ENCODE results near the gene SPTB. TPM values are rescaled to one million over a fixed set of nuclear protein-coding genes. Genes with fewer than 3 reads are reported as not detected.

The SPTB gene
- total and polyA plus RNA-seq, 10 of the 15 experiments (the other 5 are each of a cell fraction or from before 2014, with no cell fraction given) = under 0.01 to 0.04 (median 0.02) TPM; not detected in 4

- intact Hi-C loops (cut with micrococcal nuclease; ENCODE audit: unreplicated experiment) = no loop called here
- FAIRE-seq (no peak), DNase-seq (ENCODE audit: low read depth, low spot score) (no peak), ATAC-seq (peak; percentile 53)
- CTCF ChIA-PET = no interaction called here
- Histone ChIP-seq H3K27me3 (replicated peaks in 1 of 2; ENCODE audit: control insufficient read depth in 2 of 2, insufficient read depth in 2 of 2, low read length in 1 of 2) (no peaks in the 10 kb centered on the region), H3K4me3 (no peak overlapping the region), H3K4me1 (ENCODE audit: control insufficient read depth, insufficient read depth, low read length) (no peaks in the 10 kb centered on the region), H3K9ac (ENCODE audit: control insufficient read depth, insufficient read depth, low read length) (no peak overlapping the region), H3K9me3 (replicated peaks; ENCODE audit: control insufficient read depth, insufficient read depth, low read length) (no peaks in the 10 kb centered on the region), H2AFZ (ENCODE audit: control insufficient read depth, low read depth, low read length) (no peak overlapping the region), H3K36me3 (ENCODE audit: control insufficient read depth in 2 of 2, insufficient read depth in 2 of 2, low read length in 1 of 2) (no peaks in the 10 kb centered on the region), H4K20me1 (ENCODE audit: control insufficient read depth, insufficient read depth) (no peaks in the 10 kb centered on the region), H3K27ac (ENCODE audit: control insufficient read depth, insufficient read depth) (no peak overlapping the region), H3K79me2 (ENCODE audit: control insufficient read depth, insufficient read depth, low read length) (no peaks in the 10 kb centered on the region), H3K4me2 (ENCODE audit: control insufficient read depth, insufficient read depth) (no peak overlapping the region)
- in situ Hi-C loops (cut with MboI) = no loop called here
- no TSS peak for BruUV-seq (replicated peaks)
- SMC1A ChIA-PET (ENCODE audit: uncharacterized antibody, unreplicated experiment) = interaction anchor here (1.1 kb wide), 1 partner anchor 11 kb away, joined by 3 read pairs; no protein-coding TSS in a partner anchor
- no peak for TF ChIP-seq WRNIP1 (IDR thresholded peaks at IDR 0.05; ENCODE audit: borderline replicate concordance, low read depth, low read length)
- no peak for TF ChIP-seq YBX1 (IDR thresholded peaks at IDR 0.05)
- no peak for TF ChIP-seq CHD1 (IDR thresholded peaks at IDR 0.05; ENCODE audit: low read depth, low read length)
- no peak for TF ChIP-seq SREBF2 (IDR thresholded peaks at IDR 0.05; ENCODE audit: low read length)
- no peak for TF ChIP-seq RAD51 (IDR thresholded peaks at IDR 0.05)
- TF ChIP-seq NR2F1 (conservative IDR thresholded peaks at IDR 0.05) = no peak
- no peak for TF ChIP-seq JUNB (IDR thresholded peaks at IDR 0.05)
- RAD21 ChIA-PET (ENCODE audit: unreplicated experiment) = no interaction called here
- POLR2A ChIA-PET = no interaction called here
- WGBS (ENCODE audit: insufficient coverage, insufficient replicate concordance, low lambda C conversion rate, missing lambda C conversion rate) = 61% methylated on average over 7 of the region's 7 CpGs
Measured at GRCh38 chr14:64720131-64720576, 159.6 kb downstream of the SPTB start.

- ATAC-seq (no peak), DNase-seq (ENCODE audit: low read depth, low spot score) (no peak), FAIRE-seq (no peak)
- ChIA-PET POLR2A (no interaction called here), CTCF (no interaction called here), RAD21 (ENCODE audit: unreplicated experiment) (no interaction called here), SMC1A (ENCODE audit: uncharacterized antibody, unreplicated experiment) (interaction anchor here (1.1 kb wide), 1 partner anchor 10 kb away, joined by 3 read pairs; no protein-coding TSS in a partner anchor)
- no peak overlapping the region for H3K9ac ChIP-seq (ENCODE audit: control insufficient read depth, insufficient read depth, low read length)
- H3K27ac ChIP-seq (ENCODE audit: control insufficient read depth, insufficient read depth) = no peak overlapping the region
- no TSS peak for BruUV-seq (replicated peaks)
- H3K4me1 ChIP-seq (ENCODE audit: control insufficient read depth, insufficient read depth, low read length) = no peaks in the 10 kb centered on the region
- intact Hi-C loops (cut with micrococcal nuclease; ENCODE audit: unreplicated experiment) = no loop called here
- no peaks in the 10 kb centered on the region for H3K27me3 ChIP-seq (replicated peaks in 1 of 2; ENCODE audit: control insufficient read depth in 2 of 2, insufficient read depth in 2 of 2, low read length in 1 of 2)
- no peaks in the 10 kb centered on the region for H4K20me1 ChIP-seq (ENCODE audit: control insufficient read depth, insufficient read depth)
- H2AFZ ChIP-seq (ENCODE audit: control insufficient read depth, low read depth, low read length) = no peak overlapping the region
- H3K4me2 ChIP-seq (ENCODE audit: control insufficient read depth, insufficient read depth) = no peak overlapping the region
- no peaks in the 10 kb centered on the region; the same call in 1 of the 3 replicates for H3K9me3 ChIP-seq (replicated peaks; ENCODE audit: control insufficient read depth, insufficient read depth, low read length)
- no peaks in the 10 kb centered on the region for H3K79me2 ChIP-seq (ENCODE audit: control insufficient read depth, insufficient read depth, low read length)
- H3K4me3 ChIP-seq = no peak overlapping the region
- TF ChIP-seq MEF2B (IDR thresholded peaks at IDR 0.05; ENCODE audit: partially characterized antibody, poor library complexity, severe bottlenecking) = no peak
- no peak for TF ChIP-seq ZBED1 (IDR thresholded peaks at IDR 0.05; ENCODE audit: borderline replicate concordance)
- TF ChIP-seq, protein P1, sequence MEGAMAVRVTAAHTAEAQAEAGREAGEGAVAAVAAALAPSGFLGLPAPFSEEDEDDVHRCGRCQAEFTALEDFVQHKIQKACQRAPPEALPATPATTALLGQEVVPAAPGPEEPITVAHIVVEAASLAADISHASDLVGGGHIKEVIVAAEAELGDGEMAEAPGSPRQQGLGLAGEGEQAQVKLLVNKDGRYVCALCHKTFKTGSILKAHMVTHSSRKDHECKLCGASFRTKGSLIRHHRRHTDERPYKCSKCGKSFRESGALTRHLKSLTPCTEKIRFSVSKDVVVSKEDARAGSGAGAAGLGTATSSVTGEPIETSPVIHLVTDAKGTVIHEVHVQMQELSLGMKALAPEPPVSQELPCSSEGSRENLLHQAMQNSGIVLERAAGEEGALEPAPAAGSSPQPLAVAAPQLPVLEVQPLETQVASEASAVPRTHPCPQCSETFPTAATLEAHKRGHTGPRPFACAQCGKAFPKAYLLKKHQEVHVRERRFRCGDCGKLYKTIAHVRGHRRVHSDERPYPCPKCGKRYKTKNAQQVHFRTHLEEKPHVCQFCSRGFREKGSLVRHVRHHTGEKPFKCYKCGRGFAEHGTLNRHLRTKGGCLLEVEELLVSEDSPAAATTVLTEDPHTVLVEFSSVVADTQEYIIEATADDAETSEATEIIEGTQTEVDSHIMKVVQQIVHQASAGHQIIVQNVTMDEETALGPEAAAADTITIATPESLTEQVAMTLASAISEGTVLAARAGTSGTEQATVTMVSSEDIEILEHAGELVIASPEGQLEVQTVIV (IDR thresholded peaks at IDR 0.05; ENCODE audit: borderline replicate concordance, partially characterized antibody) = no peak
- TF ChIP-seq BACH1 (IDR thresholded peaks at IDR 0.05; ENCODE audit: borderline replicate concordance) = no peak
- no peak for TF ChIP-seq IRF4 (IDR thresholded peaks at IDR 0.05; ENCODE audit: low read depth, low read length)
- TF ChIP-seq CHD2 (IDR thresholded peaks at IDR 0.05; ENCODE audit: borderline replicate concordance, low read depth, low read length) = no peak
- no peak for TF ChIP-seq NFIC (IDR thresholded peaks at IDR 0.05; ENCODE audit: low read depth, low read length)
- WGBS (ENCODE audit: insufficient coverage, insufficient replicate concordance, low lambda C conversion rate, missing lambda C conversion rate) = 47% methylated on average over 7 of the region's 7 CpGs
- H3K36me3 ChIP-seq (ENCODE audit: control insufficient read depth in 2 of 2, insufficient read depth in 2 of 2, low read length in 1 of 2) = no peaks in the 10 kb centered on the region
- in situ Hi-C loops (cut with MboI) = no loop called here
Measured at GRCh38 chr14:64719601-64720000, 160.1 kb downstream of the SPTB start.
